22Rv1 (cell line): ENCODE data around the gene CISD2.

Experiments used
- ZFX ChIP-seq: fragments of 450-650 bp; IDR thresholded peaks from 2 replicates; pipeline ENCODE4 v1.6.1; 2017; ENCODE audit warnings: antibody characterized with exemption, borderline replicate concordance
- TF ChIP-seq, protein P1 (sequence below): fragments of 450-650 bp; IDR thresholded peaks from 2 replicates; pipeline ENCODE4 v1.5.1; 2017; ENCODE audit warnings: mild to moderate bottlenecking

DNA sequence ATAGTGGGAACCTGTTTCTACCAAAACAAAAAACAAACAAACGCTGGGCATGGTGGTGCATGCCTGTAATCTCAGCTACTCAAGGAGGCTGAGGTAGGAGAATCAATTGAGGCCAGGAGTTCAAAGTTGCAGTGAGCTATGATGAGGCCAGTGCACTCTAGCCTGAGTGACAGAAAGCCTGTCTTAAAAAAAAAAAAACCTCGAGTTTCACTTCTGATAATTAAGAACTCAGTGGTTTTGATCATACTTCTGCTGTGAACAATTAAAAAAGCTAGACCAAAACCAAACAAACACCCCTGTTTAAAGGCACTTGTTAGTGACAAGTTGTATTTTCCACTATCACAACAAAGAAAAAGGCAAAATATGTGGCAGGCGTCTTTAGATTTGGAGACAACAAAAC is 26.4 kb upstream of the CISD2 start:
- TF ChIP-seq, protein P1, sequence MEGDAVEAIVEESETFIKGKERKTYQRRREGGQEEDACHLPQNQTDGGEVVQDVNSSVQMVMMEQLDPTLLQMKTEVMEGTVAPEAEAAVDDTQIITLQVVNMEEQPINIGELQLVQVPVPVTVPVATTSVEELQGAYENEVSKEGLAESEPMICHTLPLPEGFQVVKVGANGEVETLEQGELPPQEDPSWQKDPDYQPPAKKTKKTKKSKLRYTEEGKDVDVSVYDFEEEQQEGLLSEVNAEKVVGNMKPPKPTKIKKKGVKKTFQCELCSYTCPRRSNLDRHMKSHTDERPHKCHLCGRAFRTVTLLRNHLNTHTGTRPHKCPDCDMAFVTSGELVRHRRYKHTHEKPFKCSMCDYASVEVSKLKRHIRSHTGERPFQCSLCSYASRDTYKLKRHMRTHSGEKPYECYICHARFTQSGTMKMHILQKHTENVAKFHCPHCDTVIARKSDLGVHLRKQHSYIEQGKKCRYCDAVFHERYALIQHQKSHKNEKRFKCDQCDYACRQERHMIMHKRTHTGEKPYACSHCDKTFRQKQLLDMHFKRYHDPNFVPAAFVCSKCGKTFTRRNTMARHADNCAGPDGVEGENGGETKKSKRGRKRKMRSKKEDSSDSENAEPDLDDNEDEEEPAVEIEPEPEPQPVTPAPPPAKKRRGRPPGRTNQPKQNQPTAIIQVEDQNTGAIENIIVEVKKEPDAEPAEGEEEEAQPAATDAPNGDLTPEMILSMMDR = no peak
- no peak for TF ChIP-seq ZFX
